ENCODE measurements around the gene TCAF1.

DNA sequence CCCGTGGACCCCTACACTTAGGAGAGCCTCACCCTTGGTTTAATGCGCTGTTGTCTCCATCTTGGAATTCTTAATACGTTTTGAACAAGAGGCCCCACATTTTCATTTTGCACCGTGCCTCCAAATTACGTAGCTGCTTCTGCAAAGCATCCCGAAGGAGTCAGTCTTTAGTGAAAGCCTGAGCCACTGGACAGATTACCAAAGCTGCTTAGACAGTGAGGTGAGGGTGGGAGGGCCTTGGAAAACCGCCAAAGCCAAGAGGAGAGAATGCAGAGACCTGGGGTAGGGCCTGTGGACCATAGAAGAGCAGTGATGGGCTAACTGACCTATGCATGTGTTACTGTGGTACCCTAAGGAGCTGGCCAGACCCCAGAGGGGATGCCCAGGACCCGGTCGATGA, 4.2 kb upstream of the TCAF1 start:
- TF ChIP-seq, protein P1, sequence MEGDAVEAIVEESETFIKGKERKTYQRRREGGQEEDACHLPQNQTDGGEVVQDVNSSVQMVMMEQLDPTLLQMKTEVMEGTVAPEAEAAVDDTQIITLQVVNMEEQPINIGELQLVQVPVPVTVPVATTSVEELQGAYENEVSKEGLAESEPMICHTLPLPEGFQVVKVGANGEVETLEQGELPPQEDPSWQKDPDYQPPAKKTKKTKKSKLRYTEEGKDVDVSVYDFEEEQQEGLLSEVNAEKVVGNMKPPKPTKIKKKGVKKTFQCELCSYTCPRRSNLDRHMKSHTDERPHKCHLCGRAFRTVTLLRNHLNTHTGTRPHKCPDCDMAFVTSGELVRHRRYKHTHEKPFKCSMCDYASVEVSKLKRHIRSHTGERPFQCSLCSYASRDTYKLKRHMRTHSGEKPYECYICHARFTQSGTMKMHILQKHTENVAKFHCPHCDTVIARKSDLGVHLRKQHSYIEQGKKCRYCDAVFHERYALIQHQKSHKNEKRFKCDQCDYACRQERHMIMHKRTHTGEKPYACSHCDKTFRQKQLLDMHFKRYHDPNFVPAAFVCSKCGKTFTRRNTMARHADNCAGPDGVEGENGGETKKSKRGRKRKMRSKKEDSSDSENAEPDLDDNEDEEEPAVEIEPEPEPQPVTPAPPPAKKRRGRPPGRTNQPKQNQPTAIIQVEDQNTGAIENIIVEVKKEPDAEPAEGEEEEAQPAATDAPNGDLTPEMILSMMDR (IDR thresholded peaks at IDR 0.05): no peak
- TF ChIP-seq ZFX (IDR thresholded peaks at IDR 0.05; ENCODE audit: borderline replicate concordance): no peak
